GM21381 (cell line): ENCODE data around the gene CCND2.
A peak's percentile ranks its signal among the peaks of the same experiment; 100 is the strongest.
"Not testable (repeated sequence)": the region's sequence is repeated elsewhere in the genome, so short reads cannot be mapped to it uniquely, and the experiment has no call there.

Experiments used
- ATAC-seq: cut with Tn5 transposase; IDR thresholded peaks from one replicate; pipeline ENCODE4 v1.9.1; 2021; ENCODE audit warnings: mild to moderate bottlenecking, moderate library complexity; ENCODE audit not compliant: unreplicated experiment

The CCND2 gene

DNA sequence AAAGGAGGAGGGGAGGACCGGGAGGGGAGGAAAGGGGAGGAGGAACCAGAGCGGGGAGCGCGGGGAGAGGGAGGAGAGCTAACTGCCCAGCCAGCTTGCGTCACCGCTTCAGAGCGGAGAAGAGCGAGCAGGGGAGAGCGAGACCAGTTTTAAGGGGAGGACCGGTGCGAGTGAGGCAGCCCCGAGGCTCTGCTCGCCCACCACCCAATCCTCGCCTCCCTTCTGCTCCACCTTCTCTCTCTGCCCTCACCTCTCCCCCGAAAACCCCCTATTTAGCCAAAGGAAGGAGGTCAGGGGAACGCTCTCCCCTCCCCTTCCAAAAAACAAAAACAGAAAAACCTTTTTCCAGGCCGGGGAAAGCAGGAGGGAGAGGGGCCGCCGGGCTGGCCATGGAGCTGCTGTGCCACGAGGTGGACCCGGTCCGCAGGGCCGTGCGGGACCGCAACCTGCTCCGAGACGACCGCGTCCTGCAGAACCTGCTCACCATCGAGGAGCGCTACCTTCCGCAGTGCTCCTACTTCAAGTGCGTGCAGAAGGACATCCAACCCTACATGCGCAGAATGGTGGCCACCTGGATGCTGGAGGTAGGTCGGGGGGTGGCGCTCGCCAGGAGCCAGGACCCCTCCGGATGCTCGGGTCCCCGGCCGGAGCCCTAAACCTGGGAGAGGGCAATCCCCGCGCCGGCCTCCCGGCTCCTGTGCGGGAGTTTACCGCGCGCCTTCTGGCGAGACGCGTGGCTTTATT, at the start of gene CCND2:
Gene CCND2, plus strand, starts transcription at position 111 of the 744 bp plus-strand sequence. Its CDS starts 279 bp downstream, at position 390.
- ATAC-seq: peak; percentile 24

DNA sequence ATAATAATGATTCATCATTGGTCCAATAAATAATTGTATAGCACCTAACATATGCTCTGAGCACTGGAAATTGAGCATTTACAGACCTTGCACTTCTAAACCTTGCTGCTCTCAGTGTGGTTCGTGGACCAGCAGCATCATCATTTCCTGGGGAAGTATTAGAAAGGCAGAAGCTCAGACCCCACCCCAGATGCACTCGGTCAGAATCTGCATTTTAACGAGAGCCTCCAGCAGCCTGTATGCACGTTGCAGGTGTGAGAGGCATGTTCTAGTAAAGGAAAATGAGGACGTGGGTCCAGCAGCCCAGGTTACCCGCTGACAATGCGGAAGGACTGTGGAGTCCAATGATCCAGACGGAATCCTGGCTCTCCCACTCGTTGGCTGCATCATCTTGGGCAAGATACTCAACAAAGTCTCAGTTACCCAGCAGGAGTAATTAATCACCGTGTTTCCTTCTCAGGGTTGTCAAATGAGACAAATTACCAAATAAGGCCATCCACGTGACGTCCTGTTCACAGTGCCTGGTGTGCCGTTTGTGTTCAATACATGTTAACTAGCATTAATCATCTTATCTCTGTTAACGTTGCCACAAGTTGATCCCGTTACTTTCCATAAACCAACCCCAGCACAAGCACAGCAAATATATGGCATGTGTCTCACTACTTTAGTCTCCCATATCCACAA, 49.2 kb upstream of the CCND2 start:
- no peak for ATAC-seq

DNA sequence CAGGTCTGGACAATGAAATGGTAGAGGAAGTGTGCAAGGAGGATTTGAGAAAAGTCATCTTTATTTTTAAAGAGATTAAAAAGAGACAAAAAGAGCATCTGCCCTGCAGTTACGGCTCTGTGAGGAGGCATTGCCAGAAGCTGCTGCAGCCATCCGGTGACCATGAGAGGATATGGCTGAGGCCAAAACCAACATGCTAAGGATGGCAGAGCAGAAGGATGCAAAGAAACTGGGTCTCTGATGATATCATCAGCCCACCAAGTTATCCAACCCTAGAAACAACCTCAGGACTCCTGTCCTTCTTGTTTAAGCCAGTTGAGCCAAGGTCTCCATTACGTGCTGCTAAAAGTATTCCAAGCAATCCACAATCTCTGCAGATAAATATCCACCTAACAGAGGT, 48.0 kb upstream of the CCND2 start:
- ATAC-seq: no peak

DNA sequence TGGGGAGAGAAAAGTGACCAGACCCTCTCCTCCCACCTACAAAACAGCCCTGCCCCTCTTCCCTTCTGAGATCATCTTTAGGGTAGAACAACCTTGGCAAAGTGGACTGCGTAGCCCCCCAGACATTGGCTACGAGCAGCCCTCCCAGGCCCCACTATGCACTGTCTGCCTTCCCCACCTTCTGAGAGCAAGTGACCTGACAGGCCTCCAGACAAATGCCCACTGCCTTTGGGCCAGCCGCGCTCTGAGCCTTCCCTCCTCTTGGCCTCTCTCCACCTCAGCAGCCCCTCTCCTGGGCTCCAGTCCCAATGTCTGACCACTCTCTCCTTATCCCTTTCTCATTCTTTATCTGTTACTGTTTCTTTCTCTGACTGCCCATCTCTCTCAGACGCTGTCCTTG, 46.5 kb upstream of the CCND2 start:
- no peak for ATAC-seq

GRCh38 chr12:4228122-4228580, 45.4 kb upstream of the CCND2 start:
- no peak for ATAC-seq

DNA sequence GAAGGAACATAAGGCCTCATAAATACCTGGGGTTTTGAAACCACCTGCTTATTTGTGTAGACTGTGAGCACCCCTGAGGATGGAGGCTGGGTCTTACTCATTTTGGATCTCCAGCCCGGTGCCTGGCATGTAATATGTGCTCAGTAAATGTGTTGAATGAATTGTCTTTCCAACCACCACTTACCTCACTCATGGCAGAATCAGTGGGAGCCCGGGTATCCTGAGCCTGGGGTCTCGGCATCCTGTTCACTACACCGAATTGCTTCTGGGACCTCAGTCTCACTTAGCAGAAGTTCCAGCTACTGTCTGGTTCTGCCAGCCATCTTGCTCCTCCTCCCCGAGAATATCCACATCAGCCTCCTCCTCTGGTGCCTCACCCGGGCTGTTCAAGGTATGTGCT, 43.0 kb upstream of the CCND2 start:
- ATAC-seq: no peak

- ATAC-seq: no peak
Observed at GRCh38 chr12:4238577-4238976, 35.0 kb upstream of the CCND2 start.

- ATAC-seq: no peak
Observed at GRCh38 chr12:4239746-4240145, 33.8 kb upstream of the CCND2 start.

- no peak for ATAC-seq
Observed at GRCh38 chr12:4240161-4240783, 33.3 kb upstream of the CCND2 start.

- ATAC-seq: no peak
Observed at GRCh38 chr12:4240981-4241380, 32.6 kb upstream of the CCND2 start.

GRCh38 chr12:4241592-4241991, 32.0 kb upstream of the CCND2 start:
- ATAC-seq: no peak

- no peak for ATAC-seq
Observed at GRCh38 chr12:4242595-4242994, 31.0 kb upstream of the CCND2 start.

DNA sequence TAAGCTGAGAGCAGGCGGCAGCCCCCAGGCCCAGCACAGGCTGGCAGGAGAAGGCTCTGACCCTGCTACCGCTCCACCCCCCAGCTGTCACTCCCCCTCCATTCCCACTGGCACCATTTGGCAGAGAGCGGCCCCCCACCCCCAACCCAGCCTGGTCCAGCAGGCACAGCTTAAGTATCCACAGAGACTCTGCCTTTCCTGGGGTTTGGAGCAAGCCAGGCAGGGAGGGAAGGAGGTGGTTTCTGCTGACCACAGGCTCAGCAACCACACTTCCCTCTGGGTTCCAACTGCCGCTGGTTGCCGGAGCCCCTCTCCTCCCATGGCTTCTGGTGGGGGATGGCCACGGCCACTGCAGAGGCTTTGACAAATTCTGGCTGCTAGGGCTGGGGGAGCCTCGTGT, 30.5 kb upstream of the CCND2 start:
- no peak for ATAC-seq

DNA sequence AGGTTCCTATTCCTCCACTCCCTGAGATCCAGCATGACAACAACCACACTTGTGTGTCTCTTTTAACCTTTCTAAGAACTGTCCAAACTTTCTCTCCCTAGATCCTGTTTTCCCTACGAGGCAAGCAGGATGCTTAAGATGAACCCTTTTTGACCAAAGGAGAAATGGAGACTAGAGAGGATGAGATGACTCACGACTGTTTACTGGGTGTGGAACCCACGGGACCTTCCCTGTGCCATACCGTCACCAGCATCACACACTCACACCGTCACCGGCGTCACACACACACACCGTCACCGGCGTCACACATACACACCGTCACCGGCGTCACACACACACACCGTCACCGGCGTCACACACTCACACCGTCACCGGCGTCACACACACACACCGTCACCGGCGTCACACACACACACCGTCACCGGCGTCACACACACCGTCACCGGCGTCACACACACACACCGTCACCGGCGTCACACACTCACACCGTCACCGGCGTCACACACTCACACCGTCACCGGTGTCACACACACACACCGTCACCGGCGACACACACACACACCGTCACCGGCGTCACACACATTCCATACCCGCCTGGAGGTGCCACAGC, 30.0 kb upstream of the CCND2 start:
- ATAC-seq: not testable (repeated sequence)

GRCh38 chr12:4244868-4245267, 28.7 kb upstream of the CCND2 start:
- ATAC-seq: no peak

DNA sequence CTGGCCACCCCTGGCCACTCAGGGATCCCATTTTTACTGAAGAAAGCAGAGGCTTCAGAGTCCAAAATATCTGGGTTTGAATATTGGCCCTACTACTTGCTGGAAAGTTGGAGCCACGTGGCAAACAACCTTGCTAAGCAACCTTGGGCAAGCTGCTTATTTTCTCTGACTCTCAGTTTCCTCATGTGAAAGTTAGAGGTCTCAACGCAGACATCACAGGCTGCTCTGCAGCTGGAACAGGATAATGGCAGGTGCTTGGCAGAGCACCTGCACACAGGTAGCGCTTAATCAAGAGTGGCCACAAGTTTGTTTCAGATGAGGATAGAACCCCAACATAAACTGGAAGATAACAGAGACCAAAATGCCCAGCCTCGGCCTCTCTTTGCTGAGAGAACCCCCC, 28.1 kb upstream of the CCND2 start:
- ATAC-seq: no peak

GRCh38 chr12:4246116-4246515, 27.4 kb upstream of the CCND2 start:
- ATAC-seq: no peak

DNA sequence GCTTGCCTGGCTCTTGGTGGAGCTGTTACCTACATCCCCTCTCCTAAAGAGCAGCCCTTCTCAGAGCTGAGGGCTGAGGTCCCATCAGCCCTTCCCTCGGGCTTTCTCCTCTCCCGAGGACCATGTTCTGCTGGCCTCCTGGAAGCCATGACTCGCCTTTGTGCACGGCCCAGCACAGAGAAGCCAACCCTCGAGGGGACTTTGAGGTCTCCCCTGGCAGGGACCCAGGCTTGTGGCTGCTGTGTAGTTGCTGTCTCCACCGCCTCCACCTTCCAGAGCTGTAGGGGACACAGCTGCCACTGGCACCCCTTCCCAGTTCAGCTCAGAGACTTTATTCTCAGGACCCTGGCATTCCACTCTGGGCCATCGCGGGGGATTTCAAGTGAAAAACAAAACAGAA, 22.9 kb upstream of the CCND2 start:
- ATAC-seq: no peak

GRCh38 chr12:4251216-4251891, 22.2 kb upstream of the CCND2 start:
- ATAC-seq: no peak

- no peak for ATAC-seq
Observed at GRCh38 chr12:4251967-4252366, 21.6 kb upstream of the CCND2 start.

DNA sequence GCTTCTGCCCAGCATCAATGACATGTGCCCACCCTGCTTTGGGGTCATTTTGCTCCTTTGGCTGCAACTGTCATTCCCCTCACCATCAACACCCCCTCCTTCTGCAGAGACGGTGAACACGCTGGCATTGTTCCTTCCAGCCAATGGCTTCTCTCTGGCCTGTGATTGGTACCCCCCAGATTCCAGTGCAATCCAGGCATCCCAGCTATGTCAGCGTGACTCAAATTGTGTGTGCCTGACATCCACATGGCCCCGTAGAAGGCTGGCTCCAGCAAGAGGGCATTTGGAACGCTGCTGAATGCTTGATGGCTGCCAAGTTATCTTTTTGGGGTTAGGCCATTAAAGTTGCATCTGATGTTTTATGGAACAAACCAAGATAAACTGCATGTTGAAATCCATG, 21.0 kb upstream of the CCND2 start:
- ATAC-seq: no peak
